Right ventricle myocardium superior (tissue), 1 donor: ENCODE data around the gene RHBDF2. TPM values are rescaled to one million over a fixed set of nuclear protein-coding genes. Genes with fewer than 3 reads are reported as not detected.
"Not testable (repeated sequence)": the region's sequence is repeated elsewhere in the genome, so short reads cannot be mapped to it uniquely, and the experiment has no call there.

Source experiments
- ATAC-seq: fragments of 200-7000 bp; cut with Tn5 transposase; one replicate; pipeline ENCODE4 v1.9.1; 2020; ENCODE audit warnings: mild to moderate bottlenecking; ENCODE audit not compliant: poor library complexity
- DNase-seq: peaks from one replicate; pipeline ENCODE4 v3.0.0-alpha.2; 2020
- intact Hi-C: fragments of 100-400 bp; cut with DNase I; formaldehyde crosslinking; loops from one replicate; pipeline ENCODE4 v1.11.2; 2022
- total RNA-seq: library from RNA; stranded (reverse); fragmentation: NEBNext Ultra II Directional; extraction: Animal tissue kit (Norgen Biotek cat#: 25700); gene quantifications from one replicate; pipeline ENCODE4 v1.2.1, GENCODE V29; 2021
- donor health status: DM: no; HTN: yes; CAD: no; lungs with severe emphysema.

The RHBDF2 gene
- total RNA-seq, 1 donor from 2014 or later: 15.4 TPM

DNA sequence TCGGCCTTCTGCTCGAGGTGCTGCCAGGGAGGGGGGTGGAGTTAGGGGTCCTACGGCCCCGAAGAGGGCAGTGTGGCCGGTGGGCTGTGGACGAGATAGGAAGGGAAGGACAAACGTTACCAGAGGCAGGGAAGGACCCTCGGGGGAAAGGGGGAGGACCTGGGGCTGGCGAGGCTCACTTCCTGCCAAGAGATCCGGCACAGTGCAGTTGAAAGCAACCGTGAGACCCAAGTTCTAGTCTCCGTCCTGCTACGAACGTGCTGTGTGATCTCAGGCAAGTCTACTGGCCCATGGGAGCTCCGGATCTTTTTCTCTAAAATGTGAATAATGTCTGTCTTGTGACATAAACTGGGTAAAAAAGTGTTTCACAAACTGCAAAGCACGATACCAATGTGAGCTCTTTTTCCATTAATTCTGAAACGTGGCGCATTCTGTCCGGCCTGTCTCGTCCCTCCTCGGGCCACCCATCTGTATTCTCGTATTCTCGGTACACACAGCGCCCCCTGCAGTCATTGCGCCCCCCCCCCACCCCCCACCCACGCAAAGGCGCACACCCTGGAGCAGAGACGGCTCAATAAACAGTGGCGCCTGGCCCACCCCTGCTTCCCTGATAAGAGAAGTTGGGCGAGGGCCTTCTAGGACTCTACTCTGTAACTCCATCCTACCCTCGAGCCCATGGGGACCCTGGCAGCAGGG is 27.5 kb upstream of the RHBDF2 start:
- peak; percentile 82 for DNase-seq
- intact Hi-C loops: loop anchor here (10.0 kb wide), 1 partner anchor 56 kb away; the partner anchor contains the start of gene ST6GALNAC2
- peak; percentile 22 for ATAC-seq

DNA sequence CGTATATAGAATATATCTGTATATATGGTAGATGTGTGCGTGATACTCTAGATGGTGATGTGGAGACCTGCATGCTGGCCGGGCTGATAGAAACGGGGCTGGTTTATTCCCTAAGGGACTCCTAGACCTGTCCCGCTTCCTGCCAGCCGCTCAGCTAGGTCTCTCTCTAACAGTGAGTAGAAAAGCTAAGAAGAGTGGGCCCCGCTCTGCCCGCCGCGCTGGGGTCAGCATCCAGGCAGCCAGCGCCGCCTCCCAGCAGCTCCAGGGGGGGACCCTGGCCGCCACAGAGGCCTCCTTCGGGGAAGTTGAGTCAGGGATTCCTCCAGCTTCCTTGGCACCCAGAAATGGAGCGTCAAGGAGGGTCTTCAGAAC is 26.9 kb upstream of the RHBDF2 start:
- peak; percentile 57 for DNase-seq
- intact Hi-C loops: loop anchor here (10.0 kb wide), 1 partner anchor 57 kb away; the partner anchor contains the start of gene ST6GALNAC2
- no peak for ATAC-seq

DNA sequence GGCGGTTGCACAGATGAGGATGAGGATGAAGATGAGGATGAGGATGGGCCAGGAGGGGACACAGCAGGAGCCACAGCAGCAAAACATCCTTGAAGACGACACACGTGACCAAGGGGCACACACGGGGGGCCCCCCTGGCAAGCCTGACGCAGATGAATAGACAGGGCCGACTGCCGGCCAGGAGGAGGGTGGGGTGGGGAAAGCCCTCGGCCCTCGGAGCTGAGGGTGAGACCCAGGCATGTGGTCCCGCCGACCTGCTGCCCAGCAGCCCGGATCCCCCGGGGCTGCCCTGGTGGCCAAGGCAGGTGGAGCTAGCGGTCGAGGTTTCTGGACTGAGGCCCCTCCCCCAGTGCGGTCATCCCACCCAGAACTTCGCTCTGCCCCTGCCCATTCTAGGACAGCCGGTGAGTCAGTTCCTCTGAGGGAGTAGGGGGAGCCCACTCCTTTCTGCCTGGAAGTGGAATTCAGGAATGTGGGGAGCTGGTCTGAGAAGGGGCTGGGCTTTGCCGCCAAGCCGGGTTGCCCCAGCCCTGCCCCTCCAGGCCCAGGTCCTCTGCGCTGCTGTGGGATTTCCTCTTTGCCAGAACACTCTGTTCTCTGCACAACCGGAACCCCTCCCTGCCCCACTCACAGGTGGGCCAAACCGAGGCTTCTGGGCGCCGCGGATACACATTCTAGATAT is 26.3 kb upstream of the RHBDF2 start:
- ATAC-seq: peak; percentile 7
- intact Hi-C loops: loop anchor here (10.0 kb wide), 1 partner anchor 57 kb away; the partner anchor contains the start of gene ST6GALNAC2
- peak; percentile 78 for DNase-seq

GRCh38 chr17:76527016-76527415 is 25.8 kb upstream of the RHBDF2 start:
- not testable (repeated sequence) for ATAC-seq, DNase-seq
- intact Hi-C loops: loop anchor here (10.0 kb wide), 1 partner anchor 58 kb away; the partner anchor contains the start of gene ST6GALNAC2

DNA sequence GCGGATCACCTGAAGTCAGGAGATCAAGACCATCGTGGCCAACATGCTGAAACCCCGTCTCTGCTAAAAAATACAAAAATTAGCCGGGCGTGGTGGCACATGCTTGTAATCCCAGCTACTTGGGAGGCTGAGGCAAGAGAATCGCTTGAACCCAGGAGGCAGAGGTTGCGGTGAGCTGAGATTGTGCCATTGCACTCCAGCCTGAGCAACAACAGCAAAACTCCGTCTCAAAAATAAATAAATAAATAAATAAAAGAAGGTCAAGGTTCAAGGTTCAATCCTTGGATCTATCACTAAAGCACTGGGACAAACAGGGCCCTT is 24.2 kb upstream of the RHBDF2 start:
- not testable (repeated sequence) for ATAC-seq, DNase-seq
- intact Hi-C loops: loop anchor here (2.0 to 10.0 kb wide), 2 partner anchors 19 to 59 kb away; partner anchors contain the start of gene ST6GALNAC2

GRCh38 chr17:76524598-76525512 is 23.6 kb upstream of the RHBDF2 start:
- DNase-seq (peak; percentile 85), ATAC-seq (peak; percentile 42)
- intact Hi-C loops: loop anchor here (2.0 to 10.0 kb wide), 3 partner anchors 20 to 97 kb away; partner anchors contain the start of gene ST6GALNAC2

GRCh38 chr17:76523084-76524037 is 22.1 kb upstream of the RHBDF2 start:
- intact Hi-C loops: loop anchor here (2.0 to 10.0 kb wide), 3 partner anchors 21 to 99 kb away; partner anchors contain the start of gene ST6GALNAC2
- DNase-seq (peak; percentile 85), ATAC-seq (peak; percentile 74)

DNA sequence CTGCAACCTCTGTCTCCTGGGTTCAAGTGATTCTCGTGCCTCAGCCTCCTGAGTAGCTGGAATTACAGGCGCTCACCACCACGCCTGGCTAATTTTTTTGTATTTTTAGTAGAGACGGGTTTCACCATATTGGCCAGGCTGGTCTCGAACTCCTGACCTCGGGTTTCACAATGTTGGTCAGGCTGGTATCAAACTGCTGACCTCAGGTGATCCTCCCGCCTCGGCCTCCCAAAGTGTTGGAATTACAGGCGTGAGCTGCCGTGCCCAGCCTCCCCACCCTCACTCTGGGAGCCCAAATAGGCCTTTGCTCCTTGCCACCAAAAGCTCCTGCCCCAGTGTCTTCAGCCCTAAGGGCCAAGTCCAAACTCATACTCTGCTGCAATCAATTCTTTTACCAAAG is 20.5 kb upstream of the RHBDF2 start:
- not testable (repeated sequence) for DNase-seq, ATAC-seq
- intact Hi-C loops: loop anchor here (5.0 to 10.0 kb wide), 2 partner anchors 63 to 101 kb away; partner anchors contain the start of gene ST6GALNAC2

DNA sequence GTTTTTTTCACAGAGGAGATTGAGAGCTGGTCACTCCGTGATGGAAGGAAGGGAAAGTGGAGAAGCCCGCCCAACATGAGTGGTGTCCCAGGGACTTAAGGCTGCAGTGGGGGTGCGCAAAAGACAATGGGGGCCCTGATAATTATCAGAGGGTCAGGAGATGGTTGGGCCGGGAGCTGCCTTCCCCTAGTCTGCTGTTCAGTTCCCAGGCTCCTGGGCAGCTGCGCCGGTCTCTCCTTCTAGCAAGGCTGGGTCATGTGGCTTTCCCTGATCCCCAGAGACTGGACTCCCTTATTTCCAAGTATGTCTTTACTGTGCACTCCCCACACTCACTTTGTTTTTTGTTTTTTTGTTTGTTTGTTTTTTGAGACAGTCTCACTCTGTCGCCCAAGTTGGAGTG is 20.0 kb upstream of the RHBDF2 start:
- intact Hi-C loops: loop anchor here (5.0 to 10.0 kb wide), 2 partner anchors 64 to 101 kb away; partner anchors contain the start of gene ST6GALNAC2
- ATAC-seq (no peak), DNase-seq (no peak)

DNA sequence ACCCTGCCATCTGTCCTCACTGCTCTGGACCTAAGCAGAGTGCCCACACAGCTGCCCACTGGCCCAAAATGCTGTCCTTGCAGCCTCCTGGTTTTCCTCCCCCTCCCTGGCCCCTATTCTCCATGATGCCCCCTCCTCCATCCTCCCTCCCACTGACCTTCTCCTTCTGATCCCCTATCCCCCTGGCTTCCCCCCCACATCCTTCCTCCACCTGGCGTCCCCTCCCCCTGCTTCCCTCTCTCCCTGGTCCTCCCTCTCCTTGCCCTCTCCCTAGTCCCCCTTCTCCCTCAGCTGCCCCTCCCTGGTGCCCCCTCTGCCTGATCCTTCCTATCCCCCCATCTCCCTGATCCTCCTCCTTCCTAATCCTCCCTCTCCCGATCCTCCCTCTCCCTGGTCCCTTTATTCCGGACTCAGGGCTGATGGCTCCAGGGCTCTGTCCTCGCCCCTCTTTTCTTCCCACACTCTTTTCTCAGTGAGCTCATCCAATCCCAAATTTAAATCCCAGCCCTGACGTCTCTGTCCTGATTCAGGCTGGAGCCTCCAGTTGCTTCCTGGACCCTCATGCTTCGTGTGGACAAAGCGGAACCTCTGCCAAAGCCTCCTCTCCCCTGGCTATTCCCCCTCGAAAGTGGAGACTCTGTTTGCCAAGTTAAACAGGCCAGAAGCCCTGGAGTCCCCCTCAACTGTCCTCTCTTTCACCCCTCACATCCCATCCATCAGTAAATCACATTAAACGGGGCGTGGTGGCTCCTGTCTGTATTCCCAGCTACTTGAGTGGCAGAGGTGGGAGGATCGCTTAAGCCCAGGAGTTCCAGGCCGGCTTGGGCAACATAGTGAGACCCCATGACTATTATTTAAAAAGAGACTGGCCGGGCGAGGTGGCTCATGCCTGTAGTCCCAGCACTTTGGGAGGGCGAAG is 18.1 kb upstream of the RHBDF2 start:
- DNase-seq: no peak
- ATAC-seq: no peak
- intact Hi-C loops: no loop called here

DNA sequence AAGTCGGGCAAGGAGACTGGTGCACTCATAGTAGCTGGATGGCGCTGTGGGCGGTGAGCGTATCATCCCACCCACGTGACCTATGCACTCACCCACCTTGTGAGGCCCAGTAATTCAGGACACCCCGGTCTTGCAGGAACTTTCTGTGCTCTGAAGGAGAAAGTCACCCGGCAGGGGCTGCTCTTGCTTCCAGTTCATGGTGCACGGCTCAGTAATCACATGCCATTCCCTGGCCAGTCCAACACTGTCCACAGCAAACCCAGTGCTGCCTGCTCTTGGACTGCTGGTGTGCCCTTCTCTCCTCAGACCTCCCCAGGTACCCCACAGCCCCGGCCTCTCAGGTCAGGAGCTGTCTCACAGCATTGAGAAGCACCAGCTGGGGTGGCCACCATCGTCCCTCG is 16.4 kb upstream of the RHBDF2 start:
- ATAC-seq: no peak
- intact Hi-C loops: no loop called here
- DNase-seq: no peak

- peak; percentile 68 for ATAC-seq
- intact Hi-C loops: no loop called here
- DNase-seq: peak; percentile 80
Observed at GRCh38 chr17:76515274-76515949, 14.2 kb upstream of the RHBDF2 start.

DNA sequence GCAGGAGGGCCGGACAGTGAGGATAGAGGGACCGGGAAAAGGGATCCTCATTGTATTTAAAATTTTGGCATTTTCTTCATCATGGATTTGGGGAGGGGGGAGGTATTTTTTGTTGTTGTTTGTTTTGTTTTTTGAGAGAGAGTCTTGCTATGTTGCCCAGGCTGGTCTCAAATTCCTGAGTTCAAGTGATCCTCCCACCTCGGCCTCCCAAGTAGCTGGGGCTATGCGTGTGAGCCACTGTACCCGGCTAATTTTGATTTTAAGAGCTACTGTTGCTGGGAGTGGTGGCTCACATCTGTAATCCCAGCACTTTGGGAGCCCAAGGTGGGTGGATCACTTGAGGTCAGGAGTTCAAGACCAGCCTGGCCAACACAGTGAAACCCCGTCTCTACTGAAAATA is 13.1 kb upstream of the RHBDF2 start:
- ATAC-seq, intact Hi-C loops: not testable (repeated sequence)

GRCh38 chr17:76513306-76513692 is 12.1 kb upstream of the RHBDF2 start:
- intact Hi-C loops: no loop called here
- ATAC-seq: no peak
- no peak for DNase-seq

More for the DNA sequence above, 13.1 kb upstream of the RHBDF2 start:
- DNase-seq: not testable (repeated sequence)

DNA sequence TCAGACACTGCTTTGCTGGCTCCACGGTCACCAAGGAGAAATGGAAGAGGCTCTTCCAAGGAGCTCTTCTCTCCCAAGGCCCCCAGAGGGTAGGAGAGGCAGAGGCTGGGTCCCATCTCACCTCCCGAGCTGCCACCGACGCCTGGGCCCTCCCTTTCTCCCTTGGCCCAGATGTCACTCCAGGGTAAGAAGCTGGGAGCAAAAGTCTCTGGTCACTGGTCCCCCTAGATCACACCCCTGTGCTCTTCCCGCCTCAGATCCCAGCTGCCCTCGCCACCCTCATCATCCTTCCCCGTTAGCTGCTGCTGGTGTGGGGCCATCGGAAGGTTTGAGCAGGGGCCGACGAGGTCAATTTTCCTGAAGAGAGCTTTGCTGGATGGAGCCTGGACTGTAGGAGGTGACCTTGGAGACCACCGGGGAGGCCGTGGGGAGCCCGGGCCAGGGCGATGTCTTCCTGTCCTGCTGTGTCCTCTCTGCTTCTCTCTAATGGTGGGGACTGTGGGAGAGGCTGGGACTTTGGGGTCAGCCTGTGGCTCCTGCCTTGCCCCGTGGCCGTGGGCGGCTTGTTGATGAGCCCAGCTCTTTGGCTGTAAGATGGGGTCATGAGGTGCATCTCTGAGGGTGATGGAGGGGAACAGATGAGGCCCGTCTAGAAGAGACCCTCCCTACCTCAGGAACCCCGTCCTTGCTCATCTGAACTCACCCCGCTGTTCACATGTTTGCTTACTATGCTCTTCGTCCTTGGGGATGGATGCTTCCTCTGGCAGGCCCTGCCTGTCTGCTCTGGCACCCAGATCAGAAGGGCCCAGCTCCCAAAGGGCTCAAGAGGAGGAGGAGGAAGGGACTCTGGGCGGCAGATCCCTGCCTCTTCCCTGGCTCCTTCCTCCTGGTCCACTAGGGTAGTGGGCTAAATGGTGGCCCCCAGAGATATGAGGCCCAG is 11.4 kb upstream of the RHBDF2 start:
- intact Hi-C loops: no loop called here
- DNase-seq (no peak), ATAC-seq (no peak)
